SK-N-MC (cell line): ENCODE measurements around the gene EPHA8.

Experiments used
- EZH2 ChIP-seq: fragments of 200-600 bp; sonication (generic); IDR thresholded peaks from one replicate; pipeline ENCODE4 v1.6.1; 2017; ENCODE audit warnings: antibody characterized with exemption
- FOXP2 ChIP-seq: optimal IDR thresholded peaks from 2 replicates; pipeline ENCODE3; 2011; ENCODE audit warnings: mild to moderate bottlenecking, moderate library complexity; ENCODE audit not compliant: insufficient read depth; ENCODE audit errors: extremely low read length, control extremely low read depth
- POLR2AphosphoS5 ChIP-seq: IDR thresholded peaks from 2 replicates; pipeline ENCODE4 v1.6.1; 2012; ENCODE audit warnings: mild to moderate bottlenecking, low read depth, low read length, borderline replicate concordance

GRCh38 chr1:22635436-22635835, 72.1 kb downstream of the EPHA8 start:
- no peak for TF ChIP-seq EZH2
- no peak for TF ChIP-seq POLR2AphosphoS5
- no peak for TF ChIP-seq FOXP2
